ENCODE data around the gene SCGB3A2. TPM values are rescaled to one million over a fixed set of nuclear protein-coding genes. Genes with fewer than 3 reads are reported as not detected.

SCGB3A2 gene
- polyA plus RNA-seq, 4 donors: 4.5 TPM; not detected in 3

- Histone ChIP-seq H3K4me3 (ENCODE audit: low read depth in 1 of 3, low read length in 3 of 3) (no peak overlapping the region), H3K27ac (ENCODE audit: low read depth in 1 of 3, low read length in 2 of 3) (no peak overlapping the region), H3K4me1 (ENCODE audit: control insufficient read depth in 3 of 3, insufficient read depth in 2 of 3, low read depth in 1 of 3, low read length in 2 of 3) (no peaks in the 10 kb centered on the region), H3K36me3 (ENCODE audit: control insufficient read depth in 3 of 3, insufficient read depth in 2 of 3, low read depth in 1 of 3, low read length in 3 of 3) (no peaks in the 10 kb centered on the region), H3K27me3 (ENCODE audit: control insufficient read depth in 3 of 3, insufficient read depth in 3 of 3, low read length in 3 of 3) (no peaks in the 10 kb centered on the region), H3K9me3 (ENCODE audit: control insufficient read depth in 2 of 2, insufficient read depth in 1 of 2, low read depth in 1 of 2, low read length in 1 of 2) (no peaks in the 10 kb centered on the region)
- DNase-seq (no peak), FAIRE-seq (no peak)
Observed at GRCh38 chr5:147902609-147903115, 24.2 kb downstream of the SCGB3A2 start.

- no peak overlapping the region for H3K4me3 ChIP-seq (ENCODE audit: low read depth in 1 of 3, low read length in 3 of 3)
- FAIRE-seq (no peak), DNase-seq (no peak)
- H3K9me3 ChIP-seq (ENCODE audit: control insufficient read depth in 2 of 2, insufficient read depth in 1 of 2, low read depth in 1 of 2, low read length in 1 of 2): no peaks in the 10 kb centered on the region
- H3K36me3 ChIP-seq (ENCODE audit: control insufficient read depth in 3 of 3, insufficient read depth in 2 of 3, low read depth in 1 of 3, low read length in 3 of 3): no peaks in the 10 kb centered on the region
- no peak overlapping the region for H3K27ac ChIP-seq (ENCODE audit: low read depth in 1 of 3, low read length in 2 of 3)
- WGBS, 3 donors: 74 to 84% (median 79%) methylated on average over 4 of the region's 4 CpGs
- H3K4me1 ChIP-seq (ENCODE audit: control insufficient read depth in 3 of 3, insufficient read depth in 2 of 3, low read depth in 1 of 3, low read length in 2 of 3): no peaks in the 10 kb centered on the region
- H3K27me3 ChIP-seq (ENCODE audit: control insufficient read depth in 3 of 3, insufficient read depth in 3 of 3, low read length in 3 of 3): no peaks in the 10 kb centered on the region
Observed at GRCh38 chr5:147904110-147904509, 25.6 kb downstream of the SCGB3A2 start.

- DNase-seq (peak in 1 of 2 donors; percentile 18), FAIRE-seq (no peak)
- 54 to 70% (median 61%) methylated on average over 8 of the region's 8 CpGs for WGBS, 3 donors
- Histone ChIP-seq H3K9me3 (ENCODE audit: control insufficient read depth in 2 of 2, insufficient read depth in 1 of 2, low read depth in 1 of 2, low read length in 1 of 2) (no peaks in the 10 kb centered on the region), H3K27ac (ENCODE audit: low read depth in 1 of 3, low read length in 2 of 3) (no peak within 1 kb of the TSS), H3K27me3 (ENCODE audit: control insufficient read depth in 3 of 3, insufficient read depth in 3 of 3, low read length in 3 of 3) (no peaks in the 10 kb centered on the region), H3K4me3 (ENCODE audit: low read depth in 1 of 3, low read length in 3 of 3) (no peak within 1 kb of the TSS), H3K4me1 (ENCODE audit: control insufficient read depth in 3 of 3, insufficient read depth in 2 of 3, low read depth in 1 of 3, low read length in 2 of 3) (no peaks in the 10 kb centered on the region), H3K36me3 (ENCODE audit: control insufficient read depth in 3 of 3, insufficient read depth in 2 of 3, low read depth in 1 of 3, low read length in 3 of 3) (no peaks in the 10 kb centered on the region)
Observed at GRCh38 chr5:147906326-147907095, 28.0 kb downstream of the SCGB3A2 start, which contains the start of gene C5orf46. Gene C5orf46, minus strand, starts transcription at chr5:147906538. Its CDS starts 37 bp downstream, at chr5:147906501.

GRCh38 chr5:147911427-147911826 is 32.9 kb downstream of the SCGB3A2 start:
- Histone ChIP-seq H3K27me3 (ENCODE audit: control insufficient read depth in 3 of 3, insufficient read depth in 3 of 3, low read length in 3 of 3) (no peaks in the 10 kb centered on the region), H3K36me3 (ENCODE audit: control insufficient read depth in 3 of 3, insufficient read depth in 2 of 3, low read depth in 1 of 3, low read length in 3 of 3) (no peaks in the 10 kb centered on the region), H3K9me3 (ENCODE audit: control insufficient read depth in 2 of 2, insufficient read depth in 1 of 2, low read depth in 1 of 2, low read length in 1 of 2) (no peaks in the 10 kb centered on the region), H3K27ac (ENCODE audit: low read depth in 1 of 3, low read length in 2 of 3) (no peak overlapping the region), H3K4me3 (ENCODE audit: low read depth in 1 of 3, low read length in 3 of 3) (no peak overlapping the region), H3K4me1 (ENCODE audit: control insufficient read depth in 3 of 3, insufficient read depth in 2 of 3, low read depth in 1 of 3, low read length in 2 of 3) (no peaks in the 10 kb centered on the region)
- FAIRE-seq (no peak), DNase-seq (no peak)
- WGBS, 3 donors: 68 to 75% (median 71%) methylated on average over 6 of the region's 6 CpGs

GRCh38 chr5:147912011-147912410 is 33.5 kb downstream of the SCGB3A2 start:
- no peaks in the 10 kb centered on the region for H3K9me3 ChIP-seq (ENCODE audit: control insufficient read depth in 2 of 2, insufficient read depth in 1 of 2, low read depth in 1 of 2, low read length in 1 of 2)
- H3K27ac ChIP-seq (ENCODE audit: low read depth in 1 of 3, low read length in 2 of 3): no peak overlapping the region
- DNase-seq (no peak), FAIRE-seq (no peak)
- no peaks in the 10 kb centered on the region for H3K36me3 ChIP-seq (ENCODE audit: control insufficient read depth in 3 of 3, insufficient read depth in 2 of 3, low read depth in 1 of 3, low read length in 3 of 3)
- no peaks in the 10 kb centered on the region for H3K4me1 ChIP-seq (ENCODE audit: control insufficient read depth in 3 of 3, insufficient read depth in 2 of 3, low read depth in 1 of 3, low read length in 2 of 3)
- WGBS, 3 donors: 44 to 59% (median 56%) methylated on average over 1 of the region's 1 CpG
- no peaks in the 10 kb centered on the region for H3K27me3 ChIP-seq (ENCODE audit: control insufficient read depth in 3 of 3, insufficient read depth in 3 of 3, low read length in 3 of 3)
- H3K4me3 ChIP-seq (ENCODE audit: low read depth in 1 of 3, low read length in 3 of 3): no peak overlapping the region

- Histone ChIP-seq H3K27ac (ENCODE audit: low read depth in 1 of 3, low read length in 2 of 3) (no peak overlapping the region), H3K36me3 (ENCODE audit: control insufficient read depth in 3 of 3, insufficient read depth in 2 of 3, low read depth in 1 of 3, low read length in 3 of 3) (no peaks in the 10 kb centered on the region), H3K4me3 (ENCODE audit: low read depth in 1 of 3, low read length in 3 of 3) (no peak overlapping the region), H3K27me3 (ENCODE audit: control insufficient read depth in 3 of 3, insufficient read depth in 3 of 3, low read length in 3 of 3) (no peaks in the 10 kb centered on the region), H3K4me1 (ENCODE audit: control insufficient read depth in 3 of 3, insufficient read depth in 2 of 3, low read depth in 1 of 3, low read length in 2 of 3) (no peaks in the 10 kb centered on the region), H3K9me3 (ENCODE audit: control insufficient read depth in 2 of 2, insufficient read depth in 1 of 2, low read depth in 1 of 2, low read length in 1 of 2) (no peaks in the 10 kb centered on the region)
- 75 to 90% (median 88%) methylated on average over 3 of the region's 3 CpGs for WGBS, 3 donors
- DNase-seq: no peak
- no peak for FAIRE-seq
Observed at GRCh38 chr5:147913786-147914185, 35.3 kb downstream of the SCGB3A2 start.

GRCh38 chr5:147918101-147918685 is 39.7 kb downstream of the SCGB3A2 start:
- DNase-seq (no peak), FAIRE-seq (no peak)
- Histone ChIP-seq H3K27me3 (ENCODE audit: control insufficient read depth in 3 of 3, insufficient read depth in 3 of 3, low read length in 3 of 3) (no peaks in the 10 kb centered on the region), H3K4me1 (ENCODE audit: control insufficient read depth in 3 of 3, insufficient read depth in 2 of 3, low read depth in 1 of 3, low read length in 2 of 3) (no peaks in the 10 kb centered on the region), H3K36me3 (ENCODE audit: control insufficient read depth in 3 of 3, insufficient read depth in 2 of 3, low read depth in 1 of 3, low read length in 3 of 3) (no peaks in the 10 kb centered on the region), H3K4me3 (ENCODE audit: low read depth in 1 of 3, low read length in 3 of 3) (no peak overlapping the region), H3K9me3 (ENCODE audit: control insufficient read depth in 2 of 2, insufficient read depth in 1 of 2, low read depth in 1 of 2, low read length in 1 of 2) (no peaks in the 10 kb centered on the region), H3K27ac (ENCODE audit: low read depth in 1 of 3, low read length in 2 of 3) (no peak overlapping the region)
- WGBS, 3 donors: 15 to 26% (median 24%) methylated on average over 2 of the region's 2 CpGs

GRCh38 chr5:147918899-147919298 is 40.4 kb downstream of the SCGB3A2 start:
- FAIRE-seq: no peak
- Histone ChIP-seq H3K4me3 (ENCODE audit: low read depth in 1 of 3, low read length in 3 of 3) (no peak overlapping the region), H3K4me1 (ENCODE audit: control insufficient read depth in 3 of 3, insufficient read depth in 2 of 3, low read depth in 1 of 3, low read length in 2 of 3) (no peaks in the 10 kb centered on the region)

More at GRCh38 chr5:147918899-147919298, 40.4 kb downstream of the SCGB3A2 start:
- DNase-seq: no peak
- 62 to 81% (median 69%) methylated on average over 3 of the region's 3 CpGs for WGBS, 3 donors
- no peak overlapping the region for H3K27ac ChIP-seq (ENCODE audit: low read depth in 1 of 3, low read length in 2 of 3)
- no peaks in the 10 kb centered on the region for H3K9me3 ChIP-seq (ENCODE audit: control insufficient read depth in 2 of 2, insufficient read depth in 1 of 2, low read depth in 1 of 2, low read length in 1 of 2)
- no peaks in the 10 kb centered on the region for H3K27me3 ChIP-seq (ENCODE audit: control insufficient read depth in 3 of 3, insufficient read depth in 3 of 3, low read length in 3 of 3)
- no peaks in the 10 kb centered on the region for H3K36me3 ChIP-seq (ENCODE audit: control insufficient read depth in 3 of 3, insufficient read depth in 2 of 3, low read depth in 1 of 3, low read length in 3 of 3)

Data from small intestine (tissue), 7 donors.